Naive B cell (primary cell): ENCODE results near the gene JADE1. TPM values are rescaled to one million over a fixed set of nuclear protein-coding genes. Genes with fewer than 3 reads are reported as not detected.

Experiments
- ATAC-seq, 2 donors: fragments of 150-1000 bp; cut with Tn5 transposase; 2 replicates each; pipeline ENCODE4 v1.10.0; 2021; ENCODE audit warnings: low read depth in 2 of 2, mild to moderate bottlenecking in 2 of 2, moderate library complexity in 2 of 2
- DNase-seq: peaks from one replicate; pipeline ENCODE4 v3.0.0; 2022
- H3K27ac Mint-ChIP-seq, 6 donors: one replicate each; pipeline ENCODE4 v1.8.0; 2020 to 2022; ENCODE audit warnings: mild to moderate bottlenecking in 6 of 6, mixed read lengths in 6 of 6, moderate library complexity in 5 of 6, inconsistent platforms in 2 of 6
- H3K27me3 Mint-ChIP-seq, 3 donors: one replicate each; pipeline ENCODE4 v1.8.0; 2021 to 2022; ENCODE audit warnings: mixed read lengths in 3 of 3, mild to moderate bottlenecking in 1 of 3
- H3K36me3 Mint-ChIP-seq, 2 donors: one replicate each; pipeline ENCODE4 v1.8.0; 2020 to 2022; ENCODE audit warnings: mixed read lengths in 2 of 2, inconsistent platforms in 1 of 2, mild to moderate bottlenecking in 1 of 2
- H3K4me1 Mint-ChIP-seq, 3 donors: one replicate each; pipeline ENCODE4 v1.8.0; 2020 to 2022; ENCODE audit warnings: mixed read lengths in 3 of 3, inconsistent platforms in 1 of 3, mild to moderate bottlenecking in 1 of 3, moderate library complexity in 1 of 3
- H3K4me3 Mint-ChIP-seq, 8 donors: one replicate each; pipeline ENCODE4 v1.8.0; 2020 to 2022; ENCODE audit warnings: mild to moderate bottlenecking in 8 of 8, mixed read lengths in 8 of 8, moderate library complexity in 8 of 8, inconsistent platforms in 2 of 8
- H3K9me3 Mint-ChIP-seq, 7 donors: one replicate each; pipeline ENCODE4 v1.8.0; 2020 to 2022; ENCODE audit warnings: mixed read lengths in 7 of 7, mild to moderate bottlenecking in 5 of 7, inconsistent platforms in 2 of 7, moderate library complexity in 1 of 7
- polyA plus RNA-seq, 6 donors: library from polyadenylated mRNA; unstranded; fragments of 300-500 nt; fragmentation: Illumina TruSeq; gene quantifications; one replicate each; pipeline ENCODE4 v1.2.3, GENCODE V29; 2021; ENCODE audit warnings: low read depth in 6 of 6

Gene JADE1
- polyA plus RNA-seq, 6 donors from 2014 or later: 37.4 to 63.8 (median 41.2) TPM

- H3K27ac Mint-ChIP-seq: peak overlapping the region in 2 of 6 donors; percentile 16 to 48
- no peak for DNase-seq
- no peaks in the 10 kb centered on the region for H3K9me3 Mint-ChIP-seq
- peaks cover 24 to 26% of the 10 kb centered on the region in 2 donors for H3K36me3 Mint-ChIP-seq
- no peaks in the 10 kb centered on the region for H3K27me3 Mint-ChIP-seq
- no peak for ATAC-seq
- H3K4me1 Mint-ChIP-seq: peaks cover 21 to 27% (median 25%) of the 10 kb centered on the region in 3 donors
- H3K4me3 Mint-ChIP-seq: peak overlapping the region in 1 of 8 donors; percentile 6
Observed at GRCh38 chr4:128859887-128860677, 50.6 kb downstream of the JADE1 start.

- H3K27ac Mint-ChIP-seq: peak overlapping the region; percentile 22 to 91 (median 82)
- no peaks in the 10 kb centered on the region for H3K27me3 Mint-ChIP-seq
- H3K36me3 Mint-ChIP-seq: peaks cover 21 to 24% of the 10 kb centered on the region in 2 donors
- H3K4me3 Mint-ChIP-seq: peak overlapping the region in 1 of 8 donors; percentile 45
- DNase-seq: no peak
- H3K4me1 Mint-ChIP-seq: peaks cover 30 to 31% (median 30%) of the 10 kb centered on the region in 3 donors
- no peaks in the 10 kb centered on the region for H3K9me3 Mint-ChIP-seq
- ATAC-seq: no peak
Observed at GRCh38 chr4:128861856-128862518, 52.5 kb downstream of the JADE1 start.

- peak overlapping the region in 1 of 8 donors; percentile 32 for H3K4me3 Mint-ChIP-seq
- H3K27ac Mint-ChIP-seq: peak overlapping the region in 3 of 6 donors; percentile 26 to 76 (median 53)
- ATAC-seq: peak; percentile 73 to 81
- peaks cover 30 to 31% (median 30%) of the 10 kb centered on the region in 3 donors for H3K4me1 Mint-ChIP-seq
- H3K27me3 Mint-ChIP-seq: no peaks in the 10 kb centered on the region
- no peak for DNase-seq
- peaks cover 18 to 21% of the 10 kb centered on the region in 2 donors for H3K36me3 Mint-ChIP-seq
- no peaks in the 10 kb centered on the region for H3K9me3 Mint-ChIP-seq
Observed at GRCh38 chr4:128862608-128863311, 53.3 kb downstream of the JADE1 start.

- Mint-ChIP-seq H3K4me3 (peak overlapping the region in 1 of 8 donors; percentile 32), H3K27me3 (no peaks in the 10 kb centered on the region), H3K4me1 (peaks cover 30 to 31% (median 30%) of the 10 kb centered on the region in 3 donors), H3K27ac (peak overlapping the region in 3 of 6 donors; percentile 31 to 76 (median 53)), H3K36me3 (peaks cover 12 to 16% of the 10 kb centered on the region in 2 donors), H3K9me3 (no peaks in the 10 kb centered on the region)
- ATAC-seq (peak; percentile 32 to 52), DNase-seq (peak; percentile 57)
Observed at GRCh38 chr4:128863312-128864075, 54.0 kb downstream of the JADE1 start.

GRCh38 chr4:128865132-128865531 lies 55.6 kb downstream of the JADE1 start:
- H3K9me3 Mint-ChIP-seq: no peaks in the 10 kb centered on the region
- no peak overlapping the region for H3K27ac Mint-ChIP-seq
- H3K4me3 Mint-ChIP-seq: no peak overlapping the region
- H3K36me3 Mint-ChIP-seq: peaks cover 6 to 22% of the 10 kb centered on the region in 2 donors
- DNase-seq (no peak), ATAC-seq (no peak)
- no peaks in the 10 kb centered on the region for H3K27me3 Mint-ChIP-seq
- H3K4me1 Mint-ChIP-seq: peaks cover 25 to 31% (median 30%) of the 10 kb centered on the region in 3 donors

GRCh38 chr4:128866269-128866668 lies 56.8 kb downstream of the JADE1 start:
- Mint-ChIP-seq H3K27ac (peak overlapping the region in 3 of 6 donors; percentile 45 to 68 (median 54)), H3K36me3 (peaks cover 9 to 30% of the 10 kb centered on the region in 2 donors), H3K27me3 (no peaks in the 10 kb centered on the region), H3K4me1 (peaks cover 25 to 30% (median 29%) of the 10 kb centered on the region in 3 donors), H3K4me3 (no peak overlapping the region), H3K9me3 (no peaks in the 10 kb centered on the region)
- DNase-seq (no peak), ATAC-seq (no peak)

- H3K27ac Mint-ChIP-seq: peak overlapping the region in 2 of 6 donors; percentile 13 to 45
- no peak overlapping the region for H3K4me3 Mint-ChIP-seq
- no peaks in the 10 kb centered on the region for H3K27me3 Mint-ChIP-seq
- peaks cover 10 to 26% of the 10 kb centered on the region in 2 donors for H3K36me3 Mint-ChIP-seq
- H3K9me3 Mint-ChIP-seq: no peaks in the 10 kb centered on the region
- DNase-seq (no peak), ATAC-seq (no peak)
- H3K4me1 Mint-ChIP-seq: peaks cover 22 to 29% (median 24%) of the 10 kb centered on the region in 3 donors
Observed at GRCh38 chr4:128866691-128867090, 57.2 kb downstream of the JADE1 start.

GRCh38 chr4:128868758-128869157 lies 59.3 kb downstream of the JADE1 start:
- Mint-ChIP-seq H3K36me3 (peaks cover 21 to 27% of the 10 kb centered on the region in 2 donors), H3K9me3 (no peaks in the 10 kb centered on the region), H3K4me3 (no peak overlapping the region), H3K27ac (no peak overlapping the region), H3K4me1 (peaks cover 5 to 9% (median 9%) of the 10 kb centered on the region in 3 donors), H3K27me3 (no peaks in the 10 kb centered on the region)
- DNase-seq (no peak), ATAC-seq (no peak)

GRCh38 chr4:128869776-128870509 lies 60.4 kb downstream of the JADE1 start:
- peaks cover 21 to 28% of the 10 kb centered on the region in 2 donors for H3K36me3 Mint-ChIP-seq
- H3K27ac Mint-ChIP-seq: peak overlapping the region in 3 of 6 donors; percentile 9 to 68 (median 54)
- no peak for DNase-seq
- no peak overlapping the region for H3K4me3 Mint-ChIP-seq
- no peaks in the 10 kb centered on the region for H3K27me3 Mint-ChIP-seq
- ATAC-seq: no peak
- H3K4me1 Mint-ChIP-seq: peaks cover 5 to 9% (median 9%) of the 10 kb centered on the region in 3 donors
- H3K9me3 Mint-ChIP-seq: no peaks in the 10 kb centered on the region

- ATAC-seq (no peak), DNase-seq (no peak)
- Mint-ChIP-seq H3K27me3 (no peaks in the 10 kb centered on the region), H3K4me1 (no peaks in the 10 kb centered on the region), H3K36me3 (peaks cover 21 to 28% of the 10 kb centered on the region in 2 donors), H3K27ac (peak overlapping the region in 1 of 6 donors; percentile 31), H3K9me3 (no peaks in the 10 kb centered on the region), H3K4me3 (no peak overlapping the region)
Observed at GRCh38 chr4:128871948-128872347, 62.4 kb downstream of the JADE1 start.

- Mint-ChIP-seq H3K4me3 (no peak overlapping the region), H3K36me3 (peaks cover 10 to 19% of the 10 kb centered on the region in 2 donors), H3K27me3 (no peaks in the 10 kb centered on the region), H3K27ac (peak overlapping the region in 1 of 6 donors; percentile 10), H3K9me3 (no peaks in the 10 kb centered on the region), H3K4me1 (no peaks in the 10 kb centered on the region)
- ATAC-seq (no peak), DNase-seq (no peak)
Observed at GRCh38 chr4:128876200-128876599, 66.7 kb downstream of the JADE1 start.

- Mint-ChIP-seq H3K27ac (no peak overlapping the region), H3K4me3 (no peak overlapping the region)
Observed at GRCh38 chr4:128877934-128878333, 68.4 kb downstream of the JADE1 start.

More at GRCh38 chr4:128877934-128878333, 68.4 kb downstream of the JADE1 start:
- Mint-ChIP-seq H3K36me3 (peaks cover 1 to 13% of the 10 kb centered on the region in 2 donors), H3K9me3 (no peaks in the 10 kb centered on the region), H3K4me1 (no peaks in the 10 kb centered on the region), H3K27me3 (no peaks in the 10 kb centered on the region)
- DNase-seq (no peak), ATAC-seq (no peak)
